ENCODE results near the gene GPR6. TPM values are rescaled to one million over a fixed set of nuclear protein-coding genes. Genes with fewer than 3 reads are reported as not detected.

GPR6 gene
- total RNA-seq, 1 experiment from 2014 or later: not detected

DNA sequence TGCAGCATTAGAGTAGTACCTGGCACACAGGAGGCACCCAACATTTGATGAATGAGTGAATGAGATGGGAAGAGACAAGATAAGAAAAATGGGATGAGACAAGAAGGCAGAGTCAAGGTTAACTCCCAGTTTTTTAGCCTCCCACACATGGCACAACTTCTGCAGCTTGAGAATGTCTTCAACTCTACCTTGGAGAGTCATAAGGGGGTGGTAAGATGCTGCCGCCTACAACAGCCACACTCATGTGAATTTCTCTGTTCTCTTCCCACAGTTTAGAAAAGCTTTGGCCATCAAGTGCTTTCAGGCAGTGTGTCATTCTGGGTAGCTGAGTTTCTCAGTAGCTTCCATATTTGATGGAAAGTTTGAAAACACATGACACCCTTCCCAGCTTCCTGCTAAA is 19.5 kb upstream of the GPR6 start:
- CTCF ChIA-PET: interaction anchor here (0.7 kb wide), 1 partner anchor 81 kb away, joined by 3 read pairs; no protein-coding TSS in a partner anchor
- H3K27ac Mint-ChIP-seq (ENCODE audit: low read depth, unreplicated experiment): no peak overlapping the region
- H3K9me3 Mint-ChIP-seq (ENCODE audit: unreplicated experiment): peaks cover 8% of the 10 kb centered on the region
- H3K4me1 Mint-ChIP-seq (ENCODE audit: insufficient read depth, unreplicated experiment): peaks cover 8% of the 10 kb centered on the region
- no peak overlapping the region for H3K4me3 Mint-ChIP-seq (ENCODE audit: unreplicated experiment)
- intact Hi-C loops (cut with micrococcal nuclease): no loop called here
- DNase-seq (ENCODE audit: unreplicated experiment): no peak
- TF ChIP-seq, protein P1, sequence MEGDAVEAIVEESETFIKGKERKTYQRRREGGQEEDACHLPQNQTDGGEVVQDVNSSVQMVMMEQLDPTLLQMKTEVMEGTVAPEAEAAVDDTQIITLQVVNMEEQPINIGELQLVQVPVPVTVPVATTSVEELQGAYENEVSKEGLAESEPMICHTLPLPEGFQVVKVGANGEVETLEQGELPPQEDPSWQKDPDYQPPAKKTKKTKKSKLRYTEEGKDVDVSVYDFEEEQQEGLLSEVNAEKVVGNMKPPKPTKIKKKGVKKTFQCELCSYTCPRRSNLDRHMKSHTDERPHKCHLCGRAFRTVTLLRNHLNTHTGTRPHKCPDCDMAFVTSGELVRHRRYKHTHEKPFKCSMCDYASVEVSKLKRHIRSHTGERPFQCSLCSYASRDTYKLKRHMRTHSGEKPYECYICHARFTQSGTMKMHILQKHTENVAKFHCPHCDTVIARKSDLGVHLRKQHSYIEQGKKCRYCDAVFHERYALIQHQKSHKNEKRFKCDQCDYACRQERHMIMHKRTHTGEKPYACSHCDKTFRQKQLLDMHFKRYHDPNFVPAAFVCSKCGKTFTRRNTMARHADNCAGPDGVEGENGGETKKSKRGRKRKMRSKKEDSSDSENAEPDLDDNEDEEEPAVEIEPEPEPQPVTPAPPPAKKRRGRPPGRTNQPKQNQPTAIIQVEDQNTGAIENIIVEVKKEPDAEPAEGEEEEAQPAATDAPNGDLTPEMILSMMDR (IDR thresholded peaks at IDR 0.05; ENCODE audit: unreplicated experiment): no peak
- no peaks in the 10 kb centered on the region for H3K36me3 Mint-ChIP-seq (ENCODE audit: insufficient read depth, unreplicated experiment)
- no TSS peak for BruUV-seq (replicated peaks)
- H3K27me3 Mint-ChIP-seq (ENCODE audit: insufficient read depth, unreplicated experiment): peaks cover 10% of the 10 kb centered on the region
- POLR2A ChIA-PET: no interaction called here

- DNase-seq (ENCODE audit: unreplicated experiment): peak; percentile 39
- ChIA-PET POLR2A (no interaction called here), CTCF (interaction anchor here (0.6 to 0.7 kb wide), 2 partner anchors 76 to 222 kb away, joined by 3 to 4 read pairs; no protein-coding TSS in a partner anchor)
- Mint-ChIP-seq H3K9me3 (ENCODE audit: unreplicated experiment) (no peaks in the 10 kb centered on the region), H3K36me3 (ENCODE audit: insufficient read depth, unreplicated experiment) (no peaks in the 10 kb centered on the region), H3K4me1 (ENCODE audit: insufficient read depth, unreplicated experiment) (peaks cover 8% of the 10 kb centered on the region), H3K4me3 (ENCODE audit: unreplicated experiment) (no peak overlapping the region), H3K27me3 (ENCODE audit: insufficient read depth, unreplicated experiment) (no peaks in the 10 kb centered on the region), H3K27ac (ENCODE audit: low read depth, unreplicated experiment) (no peak overlapping the region)
- TF ChIP-seq, protein P1 (IDR thresholded peaks at IDR 0.05; ENCODE audit: unreplicated experiment): no peak
- BruUV-seq (replicated peaks): no TSS peak
- intact Hi-C loops (cut with micrococcal nuclease): no loop called here
Observed at GRCh38 chr6:109961611-109962041, 16.5 kb upstream of the GPR6 start.

DNA sequence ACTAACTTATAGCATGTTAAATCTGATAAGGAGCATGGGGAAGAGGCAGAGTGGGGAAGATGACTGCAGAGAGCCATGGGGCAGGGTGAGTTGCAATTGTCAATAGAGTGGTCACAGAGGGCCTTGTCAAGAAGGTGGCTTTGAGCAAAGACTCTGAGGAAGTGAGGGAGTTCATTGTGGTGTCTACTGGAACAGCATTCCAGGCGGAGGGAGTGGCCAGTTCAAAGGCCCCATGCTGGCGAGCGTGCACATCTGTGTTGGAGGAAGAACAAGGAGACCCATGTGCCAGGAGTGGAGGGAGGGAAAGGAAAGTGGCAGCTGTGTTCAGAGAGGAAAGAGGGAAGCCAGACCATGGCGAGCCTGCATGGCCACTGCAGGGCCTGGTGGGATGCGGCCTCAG is 15.8 kb upstream of the GPR6 start:
- BruUV-seq (replicated peaks): no TSS peak
- POLR2A ChIA-PET: no interaction called here
- H3K27me3 Mint-ChIP-seq (ENCODE audit: insufficient read depth, unreplicated experiment): no peaks in the 10 kb centered on the region
- peaks cover 8% of the 10 kb centered on the region for H3K4me1 Mint-ChIP-seq (ENCODE audit: insufficient read depth, unreplicated experiment)
- H3K4me3 Mint-ChIP-seq (ENCODE audit: unreplicated experiment): no peak overlapping the region
- intact Hi-C loops (cut with micrococcal nuclease): no loop called here
- H3K27ac Mint-ChIP-seq (ENCODE audit: low read depth, unreplicated experiment): no peak overlapping the region
- H3K9me3 Mint-ChIP-seq (ENCODE audit: unreplicated experiment): no peaks in the 10 kb centered on the region
- CTCF ChIA-PET: interaction anchor here (0.6 kb wide), 1 partner anchor 77 kb away, joined by 4 read pairs; no protein-coding TSS in a partner anchor
- TF ChIP-seq, protein P1 (IDR thresholded peaks at IDR 0.05; ENCODE audit: unreplicated experiment): no peak
- no peaks in the 10 kb centered on the region for H3K36me3 Mint-ChIP-seq (ENCODE audit: insufficient read depth, unreplicated experiment)
- DNase-seq (ENCODE audit: unreplicated experiment): no peak

DNA sequence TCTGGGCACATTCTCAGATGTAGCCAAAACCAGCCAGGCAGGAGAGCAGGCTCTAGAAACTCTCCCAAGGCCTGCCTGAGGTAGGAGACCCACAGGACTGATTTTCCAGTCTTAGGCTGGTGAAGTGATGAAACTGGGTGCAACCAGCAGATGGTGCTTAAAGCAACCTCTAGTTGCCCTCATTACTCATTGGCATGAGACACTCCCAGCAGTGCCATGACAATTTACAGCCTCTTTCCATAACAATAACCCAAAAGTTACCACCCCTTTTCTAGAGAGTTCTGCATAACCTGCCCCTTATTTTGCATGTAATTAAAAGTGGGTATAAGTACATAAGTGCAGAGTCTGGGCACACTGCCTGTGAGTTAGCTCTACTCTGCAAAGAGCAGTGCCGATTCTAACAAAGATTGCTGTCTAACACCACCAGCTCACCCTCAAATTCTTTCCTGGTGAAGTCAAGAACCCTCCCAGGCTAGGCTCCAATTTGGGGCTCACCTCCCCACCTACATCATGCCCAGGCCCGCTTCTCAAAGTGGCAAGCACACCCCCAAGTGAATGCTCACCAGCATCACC is 14.4 kb upstream of the GPR6 start:
- Mint-ChIP-seq H3K27ac (ENCODE audit: low read depth, unreplicated experiment) (no peak overlapping the region), H3K36me3 (ENCODE audit: insufficient read depth, unreplicated experiment) (no peaks in the 10 kb centered on the region), H3K9me3 (ENCODE audit: unreplicated experiment) (no peaks in the 10 kb centered on the region), H3K4me3 (ENCODE audit: unreplicated experiment) (no peak overlapping the region), H3K27me3 (ENCODE audit: insufficient read depth, unreplicated experiment) (no peaks in the 10 kb centered on the region), H3K4me1 (ENCODE audit: insufficient read depth, unreplicated experiment) (peaks cover 8% of the 10 kb centered on the region)
- intact Hi-C loops (cut with micrococcal nuclease): no loop called here
- DNase-seq (ENCODE audit: unreplicated experiment): no peak
- CTCF ChIA-PET: no interaction called here
- TF ChIP-seq, protein P1 (IDR thresholded peaks at IDR 0.05; ENCODE audit: unreplicated experiment): no peak
- no TSS peak for BruUV-seq (replicated peaks)
- POLR2A ChIA-PET: no interaction called here
